ENCODE data around the gene RASGRP3.

- no peak for TF ChIP-seq POLR2A (IDR thresholded peaks at IDR 0.05)
- TF ChIP-seq CTCF (IDR thresholded peaks at IDR 0.05): no peak
Measured at GRCh38 chr2:33478968-33479731, 2.7 kb downstream of the RASGRP3 start.
